HG02885 (cell line): ENCODE data around the gene SKA1.

Source experiments
- ATAC-seq: cut with Tn5 transposase; IDR thresholded peaks from one replicate; pipeline ENCODE4 v1.9.1; 2021; ENCODE audit warnings: mild to moderate bottlenecking; ENCODE audit not compliant: unreplicated experiment, poor library complexity

SKA1 gene, protein sequence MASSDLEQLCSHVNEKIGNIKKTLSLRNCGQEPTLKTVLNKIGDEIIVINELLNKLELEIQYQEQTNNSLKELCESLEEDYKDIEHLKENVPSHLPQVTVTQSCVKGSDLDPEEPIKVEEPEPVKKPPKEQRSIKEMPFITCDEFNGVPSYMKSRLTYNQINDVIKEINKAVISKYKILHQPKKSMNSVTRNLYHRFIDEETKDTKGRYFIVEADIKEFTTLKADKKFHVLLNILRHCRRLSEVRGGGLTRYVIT

GRCh38 chr18:50374753-50375391, at the start of gene SKA1:
Gene SKA1, plus strand, starts transcription at chr18:50375046. Its CDS starts 785 bp downstream, at chr18:50375831.
- peak; percentile 97 for ATAC-seq

GRCh38 chr18:50327983-50328382, 46.9 kb upstream of the SKA1 start:
- no peak for ATAC-seq

DNA sequence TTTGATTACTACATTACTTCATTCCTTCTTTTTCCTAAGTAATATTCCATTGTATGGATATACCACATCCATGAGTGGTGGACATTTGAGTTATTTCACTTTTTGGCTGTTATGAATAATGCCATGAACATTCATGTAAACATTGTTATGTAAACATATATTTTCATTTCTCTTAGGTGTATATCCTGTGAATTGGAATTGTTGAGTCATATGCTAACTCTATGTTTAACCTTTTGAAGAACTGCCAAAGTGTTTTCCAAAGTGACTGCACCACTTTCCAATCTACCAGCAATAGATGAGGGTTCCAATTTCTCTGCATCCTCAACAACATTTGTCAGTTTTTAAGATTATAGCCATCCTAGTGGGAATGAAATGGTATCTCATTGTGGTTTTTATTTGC, 44.7 kb upstream of the SKA1 start:
- no peak for ATAC-seq

DNA sequence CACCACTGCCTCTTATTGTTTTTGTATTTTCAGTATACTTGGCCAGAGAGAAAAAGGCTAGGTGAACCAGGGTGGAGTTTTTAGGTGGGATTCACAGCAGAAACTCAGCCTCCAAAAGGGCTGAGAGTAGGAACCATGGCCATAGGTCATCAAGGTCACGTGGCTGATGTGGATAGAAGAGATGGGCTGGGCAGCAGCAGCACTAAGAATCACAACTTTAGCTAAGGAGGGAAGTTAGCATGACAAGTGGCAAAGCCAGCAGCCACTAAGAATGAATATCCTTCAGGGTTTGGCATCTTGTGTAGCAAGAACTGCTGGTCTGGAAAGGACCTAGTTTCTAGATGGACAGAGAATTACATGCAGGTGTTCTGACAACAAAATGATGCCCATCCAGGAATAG, 43.2 kb upstream of the SKA1 start:
- no peak for ATAC-seq

DNA sequence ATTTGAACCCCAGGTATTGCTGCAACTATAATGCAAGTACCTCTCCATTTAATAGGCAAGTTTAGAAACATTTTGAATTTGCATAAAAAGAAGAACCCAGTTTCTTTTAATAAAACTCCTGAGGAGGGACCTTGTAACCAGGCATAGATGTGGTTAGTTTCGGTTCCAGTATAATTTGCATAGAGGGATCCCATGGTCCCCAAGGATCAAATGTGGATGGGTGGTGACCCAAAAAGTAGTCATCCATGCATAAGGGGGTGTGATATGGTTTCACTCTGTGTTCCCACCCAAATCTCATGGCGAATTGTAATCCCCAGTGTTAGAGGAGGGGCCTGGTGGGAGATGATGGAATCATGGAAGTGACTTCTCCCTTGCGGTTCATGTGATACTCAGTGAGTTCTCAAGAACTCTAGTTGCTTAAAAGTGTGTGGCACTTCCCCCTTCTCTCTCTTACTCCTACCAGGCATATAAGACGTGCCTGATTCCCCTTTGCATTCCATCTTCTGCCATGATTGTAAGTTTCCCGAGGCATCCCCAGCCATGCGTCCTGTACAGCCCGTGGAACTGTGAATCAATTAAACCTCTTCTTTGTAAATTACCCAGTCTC, 40.2 kb upstream of the SKA1 start:
- ATAC-seq = peak; percentile 78

GRCh38 chr18:50338122-50338521, 36.7 kb upstream of the SKA1 start:
- no peak for ATAC-seq

- no peak for ATAC-seq
These were observed 36.1 kb upstream of the SKA1 start for GRCh38 chr18:50338715-50339114.

DNA sequence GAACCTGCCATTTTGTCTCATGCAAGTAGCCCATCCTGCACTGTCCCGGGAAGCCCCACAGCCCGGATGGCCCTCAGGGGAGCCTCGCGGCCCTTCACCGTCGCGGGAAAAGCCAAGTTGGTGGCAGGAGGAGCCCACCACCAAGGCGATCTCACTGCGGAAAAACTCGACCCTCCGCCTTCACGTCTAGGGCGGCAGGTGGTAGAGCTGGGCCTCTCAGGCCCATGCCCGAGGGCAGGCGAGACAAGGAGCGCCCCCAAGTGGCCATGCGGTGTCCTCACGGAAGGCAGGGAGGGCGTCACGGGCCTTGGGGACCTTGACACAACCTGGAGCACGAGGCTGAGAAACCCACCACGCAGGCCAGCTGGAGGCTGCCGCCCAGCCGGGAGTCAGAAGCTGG, 34.8 kb upstream of the SKA1 start:
- no peak for ATAC-seq

DNA sequence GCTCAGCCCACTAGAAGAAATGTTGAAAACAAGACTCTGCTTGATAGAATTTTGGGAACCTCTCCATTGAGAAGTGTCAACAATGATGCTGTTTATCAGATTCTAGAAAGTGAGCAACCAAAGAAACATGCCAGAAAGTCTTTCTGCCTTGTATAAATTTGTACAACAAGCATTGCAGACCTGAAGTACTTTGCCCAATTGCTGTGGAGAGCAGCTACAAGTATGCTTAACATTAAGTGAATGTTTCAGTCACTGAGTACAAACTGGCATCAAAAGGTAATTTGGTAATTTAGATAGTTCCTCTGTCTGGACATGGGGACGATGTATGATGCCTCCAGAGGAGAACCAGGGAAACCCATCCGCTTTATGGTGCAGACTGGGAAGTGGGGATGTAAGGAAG, 33.4 kb upstream of the SKA1 start:
- no peak for ATAC-seq

DNA sequence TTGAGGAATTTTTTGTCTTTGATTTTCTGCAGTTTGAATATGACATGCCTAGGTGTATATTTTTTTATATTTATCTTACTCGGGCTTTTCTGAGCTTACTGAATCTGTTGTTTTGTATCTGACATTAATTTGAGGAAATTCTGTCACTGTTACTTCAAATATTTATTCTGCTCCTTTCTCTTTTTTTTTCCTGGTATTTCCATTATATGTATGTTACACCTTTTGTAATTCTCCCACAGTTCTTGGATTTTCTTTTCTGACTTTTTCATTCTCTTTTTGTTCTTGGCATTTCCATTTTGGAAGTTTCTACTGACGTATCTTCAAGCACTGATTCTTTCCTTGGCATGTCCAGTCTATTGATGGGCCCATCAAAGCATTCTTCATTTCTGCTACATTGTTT, 24.1 kb upstream of the SKA1 start:
- no peak for ATAC-seq

- peak; percentile 85 for ATAC-seq
These were observed 18.6 kb upstream of the SKA1 start for GRCh38 chr18:50356036-50356945.

DNA sequence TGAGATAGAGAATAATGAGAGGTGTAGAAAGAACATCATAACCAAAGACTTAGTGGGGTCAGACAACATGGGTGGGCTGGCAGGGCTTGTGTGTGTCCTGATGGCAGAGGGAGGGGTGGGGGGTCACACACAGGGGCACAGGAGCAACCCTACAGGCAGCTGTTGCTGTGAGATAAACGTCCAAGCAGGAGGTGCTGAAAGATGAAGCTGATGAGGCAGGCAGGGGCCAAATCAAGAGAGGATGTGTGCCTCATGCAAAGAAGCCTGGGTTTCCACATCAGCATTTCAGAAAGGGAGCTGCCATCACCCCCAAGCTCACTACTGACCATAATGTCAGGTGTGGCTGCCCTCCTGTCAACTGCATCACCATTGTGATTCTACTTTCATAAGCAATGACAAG, 16.0 kb upstream of the SKA1 start:
- ATAC-seq = no peak

DNA sequence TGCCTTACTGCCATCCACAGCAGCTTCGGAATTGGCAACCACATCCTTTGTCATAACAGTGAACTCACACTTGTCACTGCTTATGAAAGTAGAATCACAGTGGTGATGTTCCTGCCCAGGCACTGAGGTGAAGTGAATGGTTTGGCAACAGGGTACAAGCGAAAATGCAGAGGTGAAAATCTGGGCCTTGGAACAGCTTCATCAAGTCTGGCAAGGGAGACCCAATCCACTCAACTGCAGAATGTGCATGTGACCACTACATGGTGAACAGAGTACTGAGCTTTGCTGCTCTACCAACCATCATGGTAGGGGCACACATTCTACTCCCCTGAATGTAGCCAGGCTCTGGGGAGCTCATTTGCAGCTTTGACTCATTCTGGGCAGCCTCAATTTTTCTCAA, 15.0 kb upstream of the SKA1 start:
- no peak for ATAC-seq

- no peak for ATAC-seq
These were observed 14.2 kb upstream of the SKA1 start for GRCh38 chr18:50360611-50361010.

GRCh38 chr18:50369672-50370071, 5.2 kb upstream of the SKA1 start:
- no peak for ATAC-seq

- ATAC-seq = no peak
These were observed 2.1 kb upstream of the SKA1 start for GRCh38 chr18:50372743-50373142.

DNA sequence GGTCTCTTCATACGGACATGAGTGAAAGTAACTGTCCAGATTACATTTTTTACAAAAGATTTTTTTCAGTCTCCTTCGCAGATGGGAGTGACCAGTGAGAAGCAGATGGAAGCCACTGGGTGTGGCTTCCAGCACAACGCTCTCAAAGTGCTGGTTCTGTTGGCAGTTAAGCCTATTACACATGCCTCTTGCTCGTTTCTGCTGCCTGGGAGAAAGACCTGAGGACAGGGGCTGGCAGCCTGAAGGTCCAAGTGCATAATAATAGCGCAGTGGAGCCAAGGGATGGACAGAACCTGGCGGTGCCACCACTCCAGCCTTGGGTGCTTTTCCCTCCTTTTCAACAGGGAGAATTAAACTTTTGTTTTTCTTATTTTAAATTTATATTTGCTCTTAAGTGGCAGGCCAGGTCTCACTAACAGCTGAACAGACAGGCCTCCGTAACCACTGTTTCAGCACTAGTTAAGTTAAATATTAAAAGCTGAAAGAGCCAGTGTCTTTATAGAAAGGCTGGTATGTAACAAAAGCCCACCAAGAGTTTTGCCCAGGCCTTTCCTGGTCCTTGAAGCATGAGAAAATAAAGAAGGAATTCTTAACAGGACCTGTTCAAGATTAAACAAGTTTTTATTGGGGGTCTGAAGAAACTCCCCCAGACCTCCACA, 1.2 kb upstream of the SKA1 start:
- ATAC-seq = no peak

- no peak for ATAC-seq
These were observed 560 bp upstream of the SKA1 start for GRCh38 chr18:50374220-50374752.

GRCh38 chr18:50377061-50377798, 2.4 kb downstream of the SKA1 start:
- ATAC-seq = no peak
